Measurements from ENCODE around the gene PHYHD1.

Gene PHYHD1

GRCh38 chr9:128901822-128902221 is 19.0 kb upstream of the PHYHD1 start:
- DNase-seq: no peak

GRCh38 chr9:128902351-128903078 is 18.3 kb upstream of the PHYHD1 start:
- DNase-seq: no peak

DNA sequence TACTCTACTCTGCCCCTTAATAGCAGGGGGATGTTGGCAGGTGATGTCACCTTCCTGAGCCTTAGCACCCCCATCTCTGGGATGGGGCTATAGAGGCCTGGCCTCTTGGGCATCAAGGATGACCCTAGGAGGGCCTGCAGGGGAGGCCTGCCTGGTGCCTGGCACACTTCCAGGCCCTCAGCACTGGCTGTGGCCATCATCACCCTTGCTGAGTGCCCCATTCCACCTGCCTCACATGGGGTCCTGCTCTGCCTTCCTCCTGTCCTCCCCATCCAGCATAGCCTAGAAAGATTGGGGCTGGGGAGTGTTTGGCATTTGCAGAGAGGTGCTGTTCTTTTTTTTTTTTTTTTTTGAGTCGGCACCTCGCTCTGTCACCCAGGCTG is 17.7 kb upstream of the PHYHD1 start:
- DNase-seq: no peak

GRCh38 chr9:128903871-128904620 is 16.7 kb upstream of the PHYHD1 start:
- DNase-seq: no peak

GRCh38 chr9:128905964-128906363 is 14.8 kb upstream of the PHYHD1 start:
- DNase-seq: no peak

- DNase-seq: no peak
Observed at GRCh38 chr9:128906741-128907140, 14.0 kb upstream of the PHYHD1 start.

DNA sequence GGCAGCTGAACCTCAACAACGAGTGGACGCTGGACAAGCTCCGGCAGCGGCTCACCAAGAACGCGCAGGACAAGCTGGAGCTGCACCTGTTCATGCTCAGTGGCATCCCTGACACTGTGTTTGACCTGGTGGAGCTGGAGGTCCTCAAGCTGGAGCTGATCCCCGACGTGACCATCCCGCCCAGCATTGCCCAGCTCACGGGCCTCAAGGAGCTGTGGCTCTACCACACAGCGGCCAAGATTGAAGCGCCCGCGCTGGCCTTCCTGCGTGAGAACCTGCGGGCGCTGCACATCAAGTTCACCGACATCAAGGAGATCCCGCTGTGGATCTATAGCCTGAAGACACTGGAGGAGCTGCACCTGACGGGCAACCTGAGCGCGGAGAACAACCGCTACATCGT is 12.4 kb upstream of the PHYHD1 start:
- DNase-seq: no peak

GRCh38 chr9:128909859-128910258 is 10.9 kb upstream of the PHYHD1 start:
- DNase-seq: no peak

DNA sequence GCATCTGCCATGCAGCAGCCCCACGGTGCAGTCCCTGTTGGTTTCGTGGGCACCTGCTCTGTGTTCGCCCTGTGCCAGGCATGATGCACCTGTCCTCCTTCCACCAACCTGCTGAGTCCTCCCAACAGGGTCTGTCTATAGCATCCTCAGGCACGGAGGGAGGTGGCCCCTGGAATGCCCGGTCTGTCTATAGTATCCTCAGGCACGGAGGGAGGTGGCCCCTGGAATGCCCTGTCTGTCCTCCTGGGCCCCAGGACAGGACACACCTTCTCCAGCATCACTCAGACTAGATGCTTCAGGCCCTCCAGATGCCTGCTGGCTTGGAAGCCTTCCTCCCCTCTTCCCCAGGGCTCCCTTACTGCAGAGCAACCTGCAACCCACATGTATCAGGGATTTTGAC is 9.9 kb upstream of the PHYHD1 start:
- DNase-seq: no peak

- no peak for DNase-seq
Observed at GRCh38 chr9:128911529-128912035, 9.2 kb upstream of the PHYHD1 start.

GRCh38 chr9:128912270-128912853 is 8.4 kb upstream of the PHYHD1 start:
- no peak for DNase-seq

GRCh38 chr9:128913048-128913900 is 7.5 kb upstream of the PHYHD1 start:
- no peak for DNase-seq

DNA sequence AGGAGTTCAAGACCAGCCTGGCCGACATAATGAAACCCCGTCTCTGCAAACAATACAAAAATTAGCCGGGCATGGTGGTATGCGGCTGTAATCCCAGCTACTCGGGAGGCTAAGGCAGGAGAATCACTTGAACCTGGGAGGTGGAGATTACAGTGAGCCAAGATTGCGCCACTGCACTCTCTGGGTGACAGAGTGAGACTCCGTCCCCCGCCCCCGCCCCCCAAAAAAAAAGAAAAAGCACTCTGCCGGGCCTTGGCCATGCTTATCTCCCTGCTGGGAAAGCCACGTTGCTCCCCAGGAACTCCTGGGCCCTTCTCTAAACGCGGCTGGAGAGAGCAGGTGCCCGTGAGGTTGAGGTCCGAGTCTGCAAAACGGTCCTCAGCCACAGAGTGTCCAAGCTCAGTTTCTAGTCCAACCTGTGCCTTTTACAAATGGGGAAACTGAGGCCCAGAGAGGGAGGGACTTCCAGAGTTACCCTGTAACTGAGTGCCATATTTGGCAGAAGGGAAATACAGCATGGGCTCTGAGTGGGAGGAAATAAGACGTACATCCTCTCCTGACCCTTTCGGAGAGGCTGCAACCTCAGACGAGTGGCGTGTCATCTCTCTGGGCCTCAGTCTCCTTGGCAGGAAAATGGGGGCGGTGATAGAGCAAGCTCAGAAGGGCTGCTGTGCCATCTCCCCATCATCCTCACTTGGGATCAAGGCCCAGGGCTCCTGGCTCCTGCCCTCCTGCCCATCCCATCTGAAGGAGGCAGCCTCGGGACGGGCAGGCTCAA is 6.6 kb upstream of the PHYHD1 start:
- DNase-seq: no peak

DNA sequence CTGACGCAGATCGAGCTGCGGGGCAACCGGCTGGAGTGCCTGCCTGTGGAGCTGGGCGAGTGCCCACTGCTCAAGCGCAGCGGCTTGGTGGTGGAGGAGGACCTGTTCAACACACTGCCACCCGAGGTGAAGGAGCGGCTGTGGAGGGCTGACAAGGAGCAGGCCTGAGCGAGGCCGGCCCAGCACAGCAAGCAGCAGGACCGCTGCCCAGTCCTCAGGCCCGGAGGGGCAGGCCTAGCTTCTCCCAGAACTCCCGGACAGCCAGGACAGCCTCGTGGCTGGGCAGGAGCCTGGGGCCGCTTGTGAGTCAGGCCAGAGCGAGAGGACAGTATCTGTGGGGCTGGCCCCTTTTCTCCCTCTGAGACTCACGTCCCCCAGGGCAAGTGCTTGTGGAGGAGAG is 4.6 kb upstream of the PHYHD1 start:
- DNase-seq: no peak

GRCh38 chr9:128916745-128917144 is 4.0 kb upstream of the PHYHD1 start:
- DNase-seq: no peak

- no peak for DNase-seq
Observed at GRCh38 chr9:128917151-128917849, 3.5 kb upstream of the PHYHD1 start.

GRCh38 chr9:128918921-128919320 is 1.9 kb upstream of the PHYHD1 start:
- DNase-seq: no peak

DNA sequence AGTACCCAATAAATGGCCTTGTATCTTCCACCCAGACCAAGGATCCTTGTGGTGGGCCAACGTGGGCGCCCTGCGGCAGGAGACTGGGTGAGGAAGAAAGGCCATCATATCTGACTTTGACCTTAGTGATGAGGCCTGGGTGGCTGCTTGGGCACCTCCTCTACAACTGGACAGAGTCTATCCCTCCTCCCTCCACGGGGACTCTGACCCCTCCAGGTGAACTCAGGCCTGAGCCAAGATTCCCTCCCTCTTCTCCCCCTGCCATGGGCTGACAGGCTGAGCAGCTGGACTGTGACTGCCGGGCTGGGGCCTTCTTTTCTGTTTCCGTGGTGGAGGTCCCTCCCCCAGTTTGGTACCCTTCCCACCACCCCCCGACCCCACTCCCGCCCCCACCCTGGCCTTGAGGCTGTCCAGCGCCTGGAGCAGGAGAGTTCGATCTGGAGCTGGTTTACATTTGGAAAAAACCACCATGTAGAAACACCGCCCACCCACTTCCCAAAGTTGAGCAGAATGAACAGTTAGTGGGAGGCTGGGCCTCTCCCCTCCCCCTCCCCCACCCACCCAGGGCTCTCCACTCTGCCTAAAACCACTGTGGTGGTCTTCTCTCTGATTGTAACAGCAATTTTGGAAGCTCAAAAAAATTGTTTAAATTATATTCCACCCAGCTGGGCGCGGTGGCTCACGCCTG is 1.2 kb upstream of the PHYHD1 start:
- DNase-seq: no peak

DNA sequence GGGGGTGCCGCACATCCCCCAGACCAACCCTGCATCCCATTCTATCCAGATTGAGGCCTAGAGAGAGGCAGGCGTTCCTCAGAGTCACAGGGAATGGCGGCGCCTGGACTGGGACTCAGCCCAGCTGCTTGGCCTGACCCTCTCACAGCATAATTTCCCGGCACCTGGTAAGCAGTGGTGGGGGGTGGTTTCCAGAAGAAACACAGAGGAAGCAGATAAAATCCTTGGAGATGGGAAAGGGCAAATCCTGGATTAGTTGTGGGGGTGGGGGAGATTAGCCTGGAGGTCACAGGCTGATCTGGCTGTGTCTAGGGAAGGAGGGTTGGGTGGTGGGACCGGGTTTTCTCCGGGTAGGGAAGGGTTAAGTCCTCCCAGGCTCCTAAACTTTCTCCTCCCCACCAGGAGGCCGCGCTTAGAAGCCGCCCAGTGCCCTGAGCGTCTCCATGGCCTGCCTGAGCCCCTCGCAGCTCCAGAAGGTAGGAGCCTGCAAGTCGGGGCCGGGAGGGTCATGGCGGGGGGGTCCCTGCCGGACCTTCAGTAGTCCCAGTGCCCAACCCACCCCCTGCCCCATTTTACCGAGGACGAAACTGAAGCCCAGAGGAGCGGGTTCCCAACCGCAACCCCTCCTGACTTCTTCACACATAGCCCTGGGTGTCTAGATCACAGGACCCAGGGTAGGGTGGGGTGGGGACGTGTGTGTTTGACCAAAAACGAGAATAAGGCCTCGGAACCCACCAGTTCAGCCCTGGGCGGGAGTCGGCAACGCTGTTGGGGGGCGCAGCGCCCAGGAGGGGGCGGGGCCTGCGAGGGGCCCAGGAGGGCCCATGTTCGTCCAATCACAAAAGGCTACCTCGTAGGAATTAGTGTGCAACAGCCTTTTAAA is 1.3 kb downstream of the PHYHD1 start:
- no peak for DNase-seq

DNA sequence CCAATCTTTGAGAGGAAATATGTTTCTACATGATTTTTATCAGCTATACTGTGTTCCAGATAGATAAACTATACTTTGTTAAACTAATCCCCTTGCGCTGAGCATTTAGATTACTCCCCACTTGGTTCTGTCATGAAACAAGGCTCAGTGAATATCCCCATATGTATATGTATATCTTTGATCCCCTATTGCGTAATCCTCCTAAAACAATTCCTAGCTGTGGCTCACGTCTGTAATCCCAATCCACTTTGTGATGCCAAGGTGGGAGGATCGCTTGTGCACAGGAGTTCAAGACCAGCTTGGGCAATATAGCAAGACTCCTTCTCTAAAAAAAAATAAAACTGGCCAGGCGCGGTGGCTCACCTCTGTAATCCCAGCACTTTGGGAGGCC is 2.7 kb downstream of the PHYHD1 start:
- DNase-seq: no peak
